Transverse colon (tissue), 4 donors: ENCODE results near the gene KLHL22. TPM values are rescaled to one million over a fixed set of nuclear protein-coding genes. Genes with fewer than 3 reads are reported as not detected.

Experiments used
- DNase-seq: peaks from one replicate; pipeline ENCODE4 v3.0.0-alpha.2; 2019
- H3K27ac ChIP-seq, 4 donors: fragments of 200-600 bp; sonication (generic); 2 replicates each; pipeline ENCODE4 v1.5.1; 2016 to 2018; ENCODE audit warnings: inconsistent platforms in 4 of 4
- H3K27me3 ChIP-seq: fragments of 200-600 bp; sonication (generic); 2 replicates; pipeline ENCODE4 v1.5.1; 2017; ENCODE audit warnings: inconsistent platforms
- H3K36me3 ChIP-seq, 4 donors: fragments of 200-600 bp; sonication (generic); 2 replicates each; pipeline ENCODE4 v1.5.1; 2017 to 2019; ENCODE audit warnings: inconsistent platforms in 4 of 4
- H3K4me1 ChIP-seq, 4 donors: fragments of 200-600 bp; sonication (generic); 2 replicates each; pipeline ENCODE4 v1.5.1; 2017 to 2020; ENCODE audit warnings: inconsistent platforms in 4 of 4
- H3K4me3 ChIP-seq, 4 donors: fragments of 200-600 bp; sonication (generic); 1 replicate in 1 of 4; 2 replicates in 3 of 4; pipeline versions ENCODE4 v1.5.1 to v1.6.1; 2017 to 2019; ENCODE audit warnings: inconsistent platforms in 4 of 4
- H3K9me3 ChIP-seq, 2 donors: fragments of 200-600 bp; sonication (generic); 2 replicates each; pipeline ENCODE4 v1.5.1; 2017 to 2019; ENCODE audit warnings: inconsistent platforms in 2 of 2
- EP300 ChIP-seq: sonication (generic); formaldehyde crosslinking; IDR thresholded peaks from one replicate; pipeline ENCODE4 v1.6.1; 2017; ENCODE audit warnings: antibody characterized with exemption, low read depth
- POLR2A ChIP-seq: fragments of 450-650 bp; IDR thresholded peaks from one replicate; pipeline ENCODE4 v1.6.1; 2016; ENCODE audit warnings: antibody characterized with exemption, mild to moderate bottlenecking, moderate library complexity
- POLR2AphosphoS5 ChIP-seq, 3 donors: sonication (generic); formaldehyde crosslinking; IDR thresholded peaks; one replicate each; pipeline ENCODE4 v1.6.1; 2016; ENCODE audit warnings: antibody characterized with exemption in 3 of 3
- WGBS, 2 donors: methylation state at CpG; one replicate each; pipeline ENCODE4 v1.1.5; 2018; ENCODE audit warnings: low coverage in 1 of 2; 5-methylcytosine and 5-hydroxymethylcytosine counted together
- in situ Hi-C, 4 donors: fragments of 200-750 bp; cut with MboI; loops; one replicate each; pipeline versions ENCODE4 v1.15.0 to v1.15.1; 2017; ENCODE audit warnings: low sequenced_read_pairs in 3 of 4, low pct_ligation_motif_present in 1 of 4, low pct_unique_long_range_greater_than_20kb in 1 of 4
- intact Hi-C: fragments of 100-400 bp; cut with DNase I; formaldehyde crosslinking; loops from one replicate; pipeline ENCODE4 v1.15.1; 2023; ENCODE audit warnings: low total_unique reads
- total RNA-seq, 4 donors: library from RNA; depleted of rRNA; stranded (reverse); fragments of >200 nt; gene quantifications; one replicate each; pipeline ENCODE4 v1.1.0, GENCODE V29; 2016
- TF ChIP-seq, protein P1 (sequence below), 5 experiments: fragments of 200-600 bp in 3 of 5; fragments of 450-650 bp in 2 of 5; sonication (generic) in 3 of 5; IDR thresholded peaks; 1 replicate in 2 of 5; 2 replicates in 3 of 5; pipeline ENCODE4 v1.5.1; 2016 to 2017; ENCODE audit warnings: antibody characterized with exemption in 5 of 5, inconsistent platforms in 3 of 5, mild to moderate bottlenecking in 2 of 5, moderate library complexity in 1 of 5

The KLHL22 gene
- total RNA-seq, 4 donors from 2014 or later: 12.7 to 75.9 (median 16.9) TPM

DNA sequence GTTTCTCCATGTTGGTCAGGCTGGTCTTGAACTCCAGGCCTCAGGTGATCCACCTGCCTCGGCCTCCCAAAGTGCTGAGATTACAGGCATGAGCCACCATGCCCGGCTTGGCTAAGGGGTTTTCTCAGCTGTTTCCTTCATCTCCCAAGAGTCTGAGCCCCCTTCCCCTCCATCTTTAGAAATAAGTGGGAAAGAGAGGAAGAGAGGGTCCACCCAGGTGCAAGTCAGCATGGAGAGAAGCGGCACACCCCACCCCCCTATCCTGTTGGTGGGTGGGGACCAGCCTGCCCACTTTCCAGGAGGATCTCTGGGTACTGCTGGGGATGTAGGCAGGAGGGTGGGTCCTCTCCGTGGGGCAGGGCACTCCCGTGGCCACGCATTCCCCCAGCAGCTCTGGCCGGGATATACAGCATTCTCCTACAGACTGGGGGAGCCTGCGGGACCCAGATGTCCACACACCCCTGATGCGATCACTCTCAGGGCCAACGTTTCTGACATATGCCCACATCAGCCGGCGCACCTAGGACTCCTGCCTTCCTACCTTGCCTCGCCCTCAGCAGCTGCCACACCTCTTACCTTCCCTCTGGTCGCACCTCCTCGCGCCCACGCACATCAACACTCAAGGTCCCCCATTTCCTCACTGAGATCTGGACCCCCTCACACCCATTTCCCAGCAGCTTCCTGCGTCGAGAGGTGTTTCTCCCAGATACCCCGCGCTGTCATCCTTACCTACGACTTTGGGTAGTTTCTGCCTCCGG is 66.9 kb downstream of the KLHL22 start:
- peak overlapping the region in 3 of 4 donors; percentile 13 to 48 (median 37) for H3K4me3 ChIP-seq
- TF ChIP-seq POLR2AphosphoS5 (IDR thresholded peaks at IDR 0.05): no peak
- TF ChIP-seq POLR2A: no peak
- TF ChIP-seq EP300: no peak
- TF ChIP-seq, protein P1, sequence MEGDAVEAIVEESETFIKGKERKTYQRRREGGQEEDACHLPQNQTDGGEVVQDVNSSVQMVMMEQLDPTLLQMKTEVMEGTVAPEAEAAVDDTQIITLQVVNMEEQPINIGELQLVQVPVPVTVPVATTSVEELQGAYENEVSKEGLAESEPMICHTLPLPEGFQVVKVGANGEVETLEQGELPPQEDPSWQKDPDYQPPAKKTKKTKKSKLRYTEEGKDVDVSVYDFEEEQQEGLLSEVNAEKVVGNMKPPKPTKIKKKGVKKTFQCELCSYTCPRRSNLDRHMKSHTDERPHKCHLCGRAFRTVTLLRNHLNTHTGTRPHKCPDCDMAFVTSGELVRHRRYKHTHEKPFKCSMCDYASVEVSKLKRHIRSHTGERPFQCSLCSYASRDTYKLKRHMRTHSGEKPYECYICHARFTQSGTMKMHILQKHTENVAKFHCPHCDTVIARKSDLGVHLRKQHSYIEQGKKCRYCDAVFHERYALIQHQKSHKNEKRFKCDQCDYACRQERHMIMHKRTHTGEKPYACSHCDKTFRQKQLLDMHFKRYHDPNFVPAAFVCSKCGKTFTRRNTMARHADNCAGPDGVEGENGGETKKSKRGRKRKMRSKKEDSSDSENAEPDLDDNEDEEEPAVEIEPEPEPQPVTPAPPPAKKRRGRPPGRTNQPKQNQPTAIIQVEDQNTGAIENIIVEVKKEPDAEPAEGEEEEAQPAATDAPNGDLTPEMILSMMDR (IDR thresholded peaks at IDR 0.05): no peak
- no peak overlapping the region for H3K27ac ChIP-seq
- no peaks in the 10 kb centered on the region for H3K36me3 ChIP-seq
- WGBS, 2 donors: 19 to 54% methylated on average over 4 to 23 of the region's 23 CpGs
- DNase-seq: no peak
- H3K9me3 ChIP-seq: no peaks in the 10 kb centered on the region
- peaks cover 95% of the 10 kb centered on the region for H3K27me3 ChIP-seq
- peaks cover 11 to 43% (median 34%) of the 10 kb centered on the region in 4 donors for H3K4me1 ChIP-seq
- intact Hi-C loops: no loop called here
- in situ Hi-C loops: no loop called here

GRCh38 chr22:20427945-20428417 is 67.6 kb downstream of the KLHL22 start:
- no peak for DNase-seq
- H3K4me1 ChIP-seq: peaks cover 15 to 50% (median 36%) of the 10 kb centered on the region in 4 donors
- in situ Hi-C loops: no loop called here
- no peaks in the 10 kb centered on the region for H3K9me3 ChIP-seq
- no peak overlapping the region for H3K27ac ChIP-seq
- TF ChIP-seq EP300: no peak
- no peak for TF ChIP-seq POLR2A
- TF ChIP-seq, protein P1 (IDR thresholded peaks at IDR 0.05): no peak
- no peak for TF ChIP-seq POLR2AphosphoS5 (IDR thresholded peaks at IDR 0.05)
- peaks cover 95% of the 10 kb centered on the region for H3K27me3 ChIP-seq
- no peak overlapping the region for H3K4me3 ChIP-seq
- WGBS, 2 donors: 90 to 100% methylated on average over 2 to 4 of the region's 4 CpGs
- no peaks in the 10 kb centered on the region for H3K36me3 ChIP-seq
- intact Hi-C loops: no loop called here

GRCh38 chr22:20427104-20427944 is 68.3 kb downstream of the KLHL22 start:
- DNase-seq: no peak
- Histone ChIP-seq H3K9me3 (no peaks in the 10 kb centered on the region), H3K4me3 (no peak overlapping the region), H3K4me1 (peaks cover 15 to 54% (median 39%) of the 10 kb centered on the region in 4 donors), H3K27ac (no peak overlapping the region), H3K36me3 (no peaks in the 10 kb centered on the region), H3K27me3 (peaks cover 89% of the 10 kb centered on the region)
- 84 to 100% methylated on average over 2 to 8 of the region's 8 CpGs for WGBS, 2 donors
- in situ Hi-C loops (no loop called here), intact Hi-C loops (no loop called here)
- no peak for TF ChIP-seq POLR2A
- TF ChIP-seq POLR2AphosphoS5 (IDR thresholded peaks at IDR 0.05): no peak
- TF ChIP-seq, protein P1 (IDR thresholded peaks at IDR 0.05): no peak
- TF ChIP-seq EP300: no peak

GRCh38 chr22:20426259-20426615 is 69.4 kb downstream of the KLHL22 start:
- H3K9me3 ChIP-seq: no peaks in the 10 kb centered on the region
- H3K27ac ChIP-seq: no peak overlapping the region
- H3K4me3 ChIP-seq: no peak overlapping the region
- in situ Hi-C loops: no loop called here
- H3K27me3 ChIP-seq: peaks cover 78% of the 10 kb centered on the region
- H3K36me3 ChIP-seq: no peaks in the 10 kb centered on the region
- TF ChIP-seq POLR2A (no peak), POLR2AphosphoS5 (IDR thresholded peaks at IDR 0.05) (no peak), EP300 (no peak)
- TF ChIP-seq, protein P1 (IDR thresholded peaks at IDR 0.05): no peak
- intact Hi-C loops: no loop called here
- 81% methylated on average over 9 of the region's 12 CpGs; no CpG with 5 or more reads in 1 of the 2 donors for WGBS, 2 donors
- H3K4me1 ChIP-seq: peaks cover 11 to 49% (median 33%) of the 10 kb centered on the region in 4 donors
- no peak for DNase-seq
